ENCODE measurements around the gene DNAH5.
A peak's percentile ranks its signal among the peaks of the same experiment; 100 is the strongest.

DNA sequence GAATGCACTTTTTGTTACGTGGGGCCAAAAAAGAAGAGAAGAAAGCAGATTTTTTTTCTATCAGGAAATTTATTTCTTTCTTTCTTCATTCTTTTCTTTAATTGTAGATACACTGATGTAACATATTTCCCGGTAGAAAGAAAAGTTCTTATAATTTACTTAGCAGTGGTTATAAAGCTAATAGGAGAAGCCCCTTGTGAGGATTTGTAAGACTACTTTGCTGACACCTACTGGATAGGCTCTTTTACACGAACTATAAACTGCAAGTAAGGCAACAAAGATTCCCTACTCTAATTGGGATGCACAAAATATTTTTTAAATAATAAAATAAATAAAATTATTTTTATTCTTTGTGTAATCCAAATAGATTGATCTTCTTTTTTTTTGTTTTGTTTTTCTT is 284.4 kb downstream of the DNAH5 start:
- TF ChIP-seq, protein P1, sequence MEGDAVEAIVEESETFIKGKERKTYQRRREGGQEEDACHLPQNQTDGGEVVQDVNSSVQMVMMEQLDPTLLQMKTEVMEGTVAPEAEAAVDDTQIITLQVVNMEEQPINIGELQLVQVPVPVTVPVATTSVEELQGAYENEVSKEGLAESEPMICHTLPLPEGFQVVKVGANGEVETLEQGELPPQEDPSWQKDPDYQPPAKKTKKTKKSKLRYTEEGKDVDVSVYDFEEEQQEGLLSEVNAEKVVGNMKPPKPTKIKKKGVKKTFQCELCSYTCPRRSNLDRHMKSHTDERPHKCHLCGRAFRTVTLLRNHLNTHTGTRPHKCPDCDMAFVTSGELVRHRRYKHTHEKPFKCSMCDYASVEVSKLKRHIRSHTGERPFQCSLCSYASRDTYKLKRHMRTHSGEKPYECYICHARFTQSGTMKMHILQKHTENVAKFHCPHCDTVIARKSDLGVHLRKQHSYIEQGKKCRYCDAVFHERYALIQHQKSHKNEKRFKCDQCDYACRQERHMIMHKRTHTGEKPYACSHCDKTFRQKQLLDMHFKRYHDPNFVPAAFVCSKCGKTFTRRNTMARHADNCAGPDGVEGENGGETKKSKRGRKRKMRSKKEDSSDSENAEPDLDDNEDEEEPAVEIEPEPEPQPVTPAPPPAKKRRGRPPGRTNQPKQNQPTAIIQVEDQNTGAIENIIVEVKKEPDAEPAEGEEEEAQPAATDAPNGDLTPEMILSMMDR (conservative IDR thresholded peaks at IDR 0.05) = peak; percentile 30; the same call in 1 of the 2 replicates
- no peak for TF ChIP-seq ZFX (IDR thresholded peaks at IDR 0.05)

Measured in C4-2B (cell line).